A549 (cell line): ENCODE data around the gene NELFB. TPM values are rescaled to one million over a fixed set of nuclear protein-coding genes. Genes with fewer than 3 reads are reported as not detected.

ENCODE experiments used
- ATAC-seq, 2 experiments: fragments of 200-7000 bp in 1 of 2; fragments of >200 bp in 1 of 2; cut with Nextera tagmentation in 1 of 2; cut with Tn5 transposase in 1 of 2; 3 replicates each; pipeline versions ENCODE4 v1.8.0 to v1.9.1; 2018 to 2020; ENCODE audit warnings: mild to moderate bottlenecking in 1 of 2, moderate library complexity in 1 of 2
- CTCF ChIA-PET: fragments of 300-600 bp; sonication (Branson Sonifier 250); formaldehyde crosslinking; extraction: SDS; loops from one replicate; lab custom pipeline; 2021; ENCODE audit warnings: antibody characterized with exemption, inconsistent platforms; lab: Yijun Ruan, JAX
- POLR2A ChIA-PET: fragments of 350-600 bp; formaldehyde crosslinking; extraction: SDS; loops from one replicate; lab custom pipeline; 2021; ENCODE audit warnings: antibody characterized with exemption, inconsistent platforms; lab: Yijun Ruan, JAX
- DNase-seq, 2 experiments: peaks; one replicate each; pipeline versions ENCODE4 v3.0.0 to v3.0.0-alpha.2; 2011 to 2016; ENCODE audit warnings: low read depth in 1 of 2, low spot score in 1 of 2
- FAIRE-seq: peaks from 2 replicates; lab custom pipeline; 2011; peaks lifted over from hg19 to GRCh38; lab: Jason Lieb, UNC
- H3K27ac ChIP-seq, 2 experiments: fragments of >200 bp; sonication (Bioruptor Twin); formaldehyde crosslinking; 3 replicates each; pipeline ENCODE4 v1.5.1; 2016 to 2017
- H3K4me1 ChIP-seq: fragments of >200 bp; sonication (Bioruptor Twin); formaldehyde crosslinking; 3 replicates; pipeline ENCODE4 v1.6.1; 2016
- H3K4me2 ChIP-seq: fragments of >200 bp; sonication (Bioruptor Twin); formaldehyde crosslinking; 3 replicates; pipeline ENCODE4 v1.6.1; 2016
- H3K4me3 ChIP-seq: fragments of >200 bp; sonication (Bioruptor Twin); formaldehyde crosslinking; 3 replicates; pipeline ENCODE4 v1.5.1; 2016
- H3K9me3 ChIP-seq: fragments of >200 bp; sonication (Bioruptor Twin); formaldehyde crosslinking; 3 replicates; pipeline ENCODE4 v1.6.1; 2016
- BHLHE40 ChIP-seq: IDR thresholded peaks from 2 replicates; pipeline ENCODE4 v1.6.1; 2012; ENCODE audit warnings: low read depth, low read length, inconsistent platforms
- CBX2 ChIP-seq: fragments of 200-600 bp; sonication (generic); IDR thresholded peaks from 2 replicates; pipeline ENCODE4 v1.6.1; 2016; ENCODE audit warnings: low read depth, mild to moderate bottlenecking, borderline replicate concordance
- CEBPB ChIP-seq, 2 experiments: fragments of >200 bp in 1 of 2; sonication (Bioruptor Twin) in 1 of 2; formaldehyde crosslinking in 1 of 2; IDR thresholded peaks; 2 replicates each; pipeline ENCODE4 v1.6.1; 2012 to 2016
- EHF ChIP-seq: fragments of 250-450 bp; sonication (Bioruptor Pico); IDR thresholded peaks from 2 replicates; pipeline ENCODE4 v1.5.0; 2020; ENCODE audit warnings: mild to moderate bottlenecking
- EP300 ChIP-seq, 2 experiments: fragments of >200 bp; sonication (Bioruptor Twin); formaldehyde crosslinking; IDR thresholded peaks; 2 replicates in 1 of 2; 3 replicates in 1 of 2; pipeline ENCODE4 v1.6.1; 2016 to 2017
- FOSB ChIP-seq: fragments of 250-450 bp; sonication (Bioruptor Pico); IDR thresholded peaks from 2 replicates; pipeline ENCODE4 v1.5.0; 2020; ENCODE audit warnings: mild to moderate bottlenecking, moderate library complexity
- KDM5A ChIP-seq: fragments of 200-600 bp; sonication (generic); IDR thresholded peaks from 2 replicates; pipeline ENCODE4 v1.6.1; 2016; ENCODE audit warnings: antibody characterized with exemption, mild to moderate bottlenecking
- MAZ ChIP-seq: fragments of 150-350 bp; IDR thresholded peaks from 2 replicates; pipeline ENCODE4 v1.6.1; 2014; ENCODE audit warnings: antibody characterized with exemption, low read depth, low read length, borderline replicate concordance
- MYC ChIP-seq: IDR thresholded peaks from 2 replicates; pipeline ENCODE4 v1.6.1; 2012; ENCODE audit warnings: mild to moderate bottlenecking, inconsistent platforms, low read length, improper control_type of control experiment, borderline replicate concordance
- PHF8 ChIP-seq: fragments of 200-600 bp; sonication (generic); IDR thresholded peaks from 2 replicates; pipeline ENCODE4 v1.6.1; 2016; ENCODE audit warnings: low read depth, mild to moderate bottlenecking, antibody characterized with exemption, moderate library complexity, borderline replicate concordance
- RCOR1 ChIP-seq: fragments of 150-350 bp; IDR thresholded peaks from 2 replicates; pipeline ENCODE4 v1.6.1; 2014; ENCODE audit warnings: antibody characterized with exemption, low read length, low read depth
- RFX5 ChIP-seq: fragments of 450-650 bp; IDR thresholded peaks from 2 replicates; pipeline ENCODE4 v1.7.1; 2014; ENCODE audit warnings: antibody characterized with exemption, mild to moderate bottlenecking, moderate library complexity
- TFCP2L1 ChIP-seq: fragments of 250-450 bp; sonication (Bioruptor Pico); IDR thresholded peaks from 2 replicates; pipeline ENCODE4 v1.5.0; 2021; ENCODE audit warnings: mild to moderate bottlenecking
- ZFP36 ChIP-seq: fragments of 450-650 bp; IDR thresholded peaks from 2 replicates; pipeline ENCODE4 v1.6.1; 2014; ENCODE audit warnings: borderline replicate concordance; ENCODE audit not compliant: partially characterized antibody
- WGBS: methylation state at CpG from one replicate; pipeline ENCODE4 v1.1.6; 2017; ENCODE audit errors: missing lambda C conversion rate; 5-methylcytosine and 5-hydroxymethylcytosine counted together
- polyA plus RNA-seq, 4 experiments: library from polyadenylated mRNA; depleted of rRNA in 3 of 4; stranded (reverse); fragments of >200 nt; fragmentation: RNase III in 1 of 4; extraction: RNeasy Plus Mini Kit Qiagen cat#74134 plus additional on column Dnase treatment in 1 of 4; gene quantifications; 2 replicates in 3 of 4; 3 replicates in 1 of 4; pipeline ENCODE4 v1.2.3, GENCODE V29; 2011 to 2017
- TF ChIP-seq, protein P1 (sequence below): IDR thresholded peaks from 2 replicates; pipeline ENCODE4 v1.6.1; 2012; ENCODE audit warnings: low read depth, borderline replicate concordance
- TF ChIP-seq, protein P2 (sequence below): IDR thresholded peaks from 2 replicates; pipeline ENCODE4 v1.6.1; 2012
- TF ChIP-seq, protein P3 (sequence below): fragments of >200 bp; sonication (Bioruptor Twin); formaldehyde crosslinking; IDR thresholded peaks from 2 replicates; pipeline ENCODE4 v1.6.1; 2016

Gene NELFB
- polyA plus RNA-seq, 2 of the 4 experiments (the other 2 are of a cell fraction) = 31.8 to 45.3 TPM

DNA sequence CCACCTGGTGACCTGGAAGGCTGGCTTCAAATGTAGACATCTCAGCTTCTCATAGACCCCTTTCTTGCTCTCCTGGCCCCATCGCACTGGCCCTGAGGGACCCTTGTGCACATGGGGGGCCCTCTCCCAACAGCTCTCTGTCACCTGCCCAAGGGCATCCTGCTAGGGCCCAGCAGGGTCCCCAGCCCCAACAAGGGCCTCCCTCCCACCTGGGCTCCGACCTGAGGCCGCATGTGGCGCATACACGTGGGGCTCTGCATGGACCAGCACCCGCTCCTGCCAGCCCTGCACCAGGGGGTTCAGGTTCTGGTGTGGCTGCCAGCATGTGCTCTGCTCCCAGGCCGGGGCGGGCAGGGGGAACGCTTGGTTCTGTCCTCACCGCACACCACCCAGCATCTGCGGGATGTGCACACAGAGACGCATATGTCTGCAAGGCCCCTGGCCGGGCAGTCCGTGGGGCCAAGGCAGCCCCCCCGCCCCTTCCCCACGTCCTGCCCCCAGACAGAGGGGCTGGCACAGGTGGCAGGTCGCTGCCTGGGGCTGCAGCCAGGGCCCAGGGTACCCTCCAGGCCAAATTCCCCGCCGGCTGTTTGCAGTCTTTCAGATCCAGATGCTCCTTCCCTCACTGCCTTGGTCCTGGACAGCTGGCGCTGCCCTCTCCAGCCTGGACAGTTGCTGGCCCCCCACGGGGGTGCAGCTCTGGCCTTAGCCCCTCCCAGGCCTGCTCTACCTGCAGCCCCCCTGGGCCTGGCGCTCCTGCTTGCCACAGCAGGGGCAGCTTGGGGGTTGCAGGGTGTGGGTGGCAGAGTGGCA, 64.8 kb downstream of the NELFB start (continued):
- TF ChIP-seq, protein P1, sequence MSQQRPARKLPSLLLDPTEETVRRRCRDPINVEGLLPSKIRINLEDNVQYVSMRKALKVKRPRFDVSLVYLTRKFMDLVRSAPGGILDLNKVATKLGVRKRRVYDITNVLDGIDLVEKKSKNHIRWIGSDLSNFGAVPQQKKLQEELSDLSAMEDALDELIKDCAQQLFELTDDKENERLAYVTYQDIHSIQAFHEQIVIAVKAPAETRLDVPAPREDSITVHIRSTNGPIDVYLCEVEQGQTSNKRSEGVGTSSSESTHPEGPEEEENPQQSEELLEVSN = no peak
- TF ChIP-seq EP300 (IDR thresholded peaks at IDR 0.05) = no peak
- no peak for TF ChIP-seq BHLHE40
- TF ChIP-seq, protein P2, sequence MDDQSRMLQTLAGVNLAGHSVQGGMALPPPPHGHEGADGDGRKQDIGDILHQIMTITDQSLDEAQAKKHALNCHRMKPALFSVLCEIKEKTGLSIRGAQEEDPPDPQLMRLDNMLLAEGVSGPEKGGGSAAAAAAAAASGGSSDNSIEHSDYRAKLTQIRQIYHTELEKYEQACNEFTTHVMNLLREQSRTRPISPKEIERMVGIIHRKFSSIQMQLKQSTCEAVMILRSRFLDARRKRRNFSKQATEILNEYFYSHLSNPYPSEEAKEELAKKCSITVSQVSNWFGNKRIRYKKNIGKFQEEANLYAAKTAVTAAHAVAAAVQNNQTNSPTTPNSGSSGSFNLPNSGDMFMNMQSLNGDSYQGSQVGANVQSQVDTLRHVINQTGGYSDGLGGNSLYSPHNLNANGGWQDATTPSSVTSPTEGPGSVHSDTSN = no peak
- no peak for TF ChIP-seq ZFP36
- TF ChIP-seq TFCP2L1 (CRISPR knock-in tag) = no peak
- no peak for TF ChIP-seq EHF (CRISPR knock-in tag)
- no peak for TF ChIP-seq PHF8
- TF ChIP-seq, all 56 proteins: peak for 0

DNA sequence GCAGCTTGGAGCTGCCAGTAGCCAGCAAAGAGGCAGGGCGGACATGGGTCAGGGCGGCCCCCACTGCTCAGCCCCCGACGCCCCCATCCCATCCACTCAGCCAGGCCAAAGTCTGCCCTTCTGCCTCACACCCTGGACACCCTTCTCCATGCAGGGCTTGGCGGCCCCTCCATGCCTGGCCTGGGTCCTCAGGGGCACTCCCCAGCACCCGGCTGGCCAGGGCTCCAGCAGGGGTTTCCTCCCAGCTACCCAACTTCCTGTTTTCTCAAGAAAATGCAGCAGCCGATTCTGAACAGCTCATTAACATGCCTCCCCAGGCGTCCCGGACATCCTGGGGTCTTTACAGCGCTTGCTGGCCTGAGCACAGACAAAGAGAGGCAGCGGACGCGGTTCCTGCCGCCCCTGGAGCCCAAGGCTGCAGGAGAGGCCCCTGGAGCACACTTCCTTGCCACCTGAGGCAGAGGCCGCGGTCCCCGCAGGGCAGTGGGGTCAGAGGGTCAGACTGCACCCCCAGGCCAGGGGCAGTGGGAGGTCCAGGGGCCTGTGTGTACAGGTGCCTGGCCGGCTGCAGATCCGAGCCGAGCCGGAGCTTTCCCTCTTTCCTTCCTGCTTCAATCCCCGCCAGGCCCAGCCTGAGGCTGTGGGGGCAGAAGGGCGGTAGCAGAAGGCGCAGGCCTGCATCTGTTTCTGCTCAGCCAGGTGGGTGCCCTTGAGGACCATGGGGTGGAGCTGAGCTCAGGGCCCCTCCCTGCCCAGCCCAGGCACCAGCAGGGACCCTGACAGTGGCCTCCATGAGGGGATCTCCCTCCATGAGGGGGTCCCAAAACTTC, 65.6 kb downstream of the NELFB start:
- TF ChIP-seq FOSB (no peak), RCOR1 (no peak), KDM5A (no peak), MAZ (no peak), CBX2 (no peak), CEBPB (IDR thresholded peaks at IDR 0.05) (no peak), EP300 (IDR thresholded peaks at IDR 0.05) (no peak), MYC (no peak), RFX5 (no peak), PHF8 (no peak)
- TF ChIP-seq, protein P3, sequence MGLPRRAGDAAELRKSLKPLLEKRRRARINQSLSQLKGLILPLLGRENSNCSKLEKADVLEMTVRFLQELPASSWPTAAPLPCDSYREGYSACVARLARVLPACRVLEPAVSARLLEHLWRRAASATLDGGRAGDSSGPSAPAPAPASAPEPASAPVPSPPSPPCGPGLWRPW = no peak
- 49% methylated on average over 13 of the region's 24 CpGs for whole genome bisulfite sequencing
- H3K9me3 ChIP-seq = no peaks in the 10 kb centered on the region
- no peak overlapping the region for H3K4me3 ChIP-seq
- H3K27ac ChIP-seq = no peak overlapping the region
- ChIA-PET POLR2A (interaction anchor here (0.7 kb wide), 1 partner anchor 19 kb away, joined by 3 read pairs; the partner anchor contains the start of gene NRARP), CTCF (interaction anchor here (0.8 kb wide), 2 partner anchors 18 to 54 kb away, joined by 3 read pairs; partner anchors contain the start of gene NRARP)
- no peak for DNase-seq
- no peak for FAIRE-seq
- ATAC-seq = no peak
- peaks cover 10% of the 10 kb centered on the region for H3K4me1 ChIP-seq
- no peak overlapping the region for H3K4me2 ChIP-seq

DNA sequence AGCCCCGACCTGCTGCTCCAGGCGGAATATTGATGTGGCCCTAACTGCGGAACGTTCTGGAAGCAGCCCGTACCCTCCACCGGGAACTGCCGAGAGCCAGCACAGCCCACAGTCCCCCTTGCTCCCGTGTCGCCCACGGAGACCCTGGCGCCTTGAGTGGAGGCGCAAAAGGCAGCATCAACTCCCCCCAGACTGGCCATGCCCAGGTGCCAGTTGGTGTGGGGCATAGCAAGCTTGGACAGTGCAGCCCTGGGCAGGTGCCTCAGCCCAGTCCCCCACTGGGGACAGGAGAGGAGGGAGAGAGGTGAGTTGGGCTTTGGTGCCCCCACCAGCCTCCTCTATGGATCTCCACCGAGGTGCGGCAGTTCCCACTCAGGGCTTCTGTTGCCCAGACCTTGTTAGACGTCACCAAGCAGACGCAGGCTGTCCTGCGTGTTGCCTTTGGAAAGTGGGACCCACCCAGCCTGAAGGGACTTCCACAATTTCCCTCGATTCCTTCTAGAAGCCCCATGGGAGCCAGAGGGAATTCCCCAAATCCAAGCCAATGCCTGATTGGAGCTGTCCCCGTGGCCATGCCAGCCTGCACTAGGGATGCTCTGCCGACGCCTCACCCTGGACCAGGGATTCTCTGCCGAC, 66.7 kb downstream of the NELFB start:
- no peak for FAIRE-seq
- POLR2A ChIA-PET = no interaction called here
- WGBS = 62% methylated on average over 22 of the region's 22 CpGs

More for the DNA sequence above, 66.7 kb downstream of the NELFB start:
- Histone ChIP-seq H3K4me1 (peaks cover 2% of the 10 kb centered on the region), H3K27ac (no peak overlapping the region), H3K4me2 (no peak overlapping the region), H3K9me3 (no peaks in the 10 kb centered on the region), H3K4me3 (no peak overlapping the region)
- no peak for TF ChIP-seq RFX5
- DNase-seq = no peak
- CTCF ChIA-PET = no interaction called here
- ATAC-seq = no peak

Other genes starting within 250 kb of the NELFB start
- gene ABCA2, start 227.1 kb upstream of the NELFB start, polyA plus RNA-seq (2011; rRNA removed) = 8.3 and 10.1 TPM in 2 replicates
- gene ABCA2, start 227.1 kb upstream of the NELFB start, polyA plus RNA-seq (2017; fragmentation: RNase III; extraction: RNeasy Plus Mini Kit Qiagen cat#74134 plus additional on column Dnase treatment) = 23.0 to 25.6 TPM (median 24.7 TPM) in 3 replicates
- not detected in 2 replicates for gene FUT7, start 223.2 kb upstream of the NELFB start, polyA plus RNA-seq (2011; rRNA removed)
- 0.07 TPM in 1 of 3 replicates, not detected in the others for gene FUT7, start 223.2 kb upstream of the NELFB start, polyA plus RNA-seq (2017; fragmentation: RNase III; extraction: RNeasy Plus Mini Kit Qiagen cat#74134 plus additional on column Dnase treatment)
- gene NPDC1, start 209.2 kb upstream of the NELFB start, polyA plus RNA-seq (2011; rRNA removed) = 12.7 and 13.0 TPM in 2 replicates
- 33.2 to 40.6 TPM (median 40.2 TPM) in 3 replicates for gene NPDC1, start 209.2 kb upstream of the NELFB start, polyA plus RNA-seq (2017; fragmentation: RNase III; extraction: RNeasy Plus Mini Kit Qiagen cat#74134 plus additional on column Dnase treatment)
- 0.75 and 2.3 TPM in 2 replicates for gene ENTPD2, start 201.3 kb upstream of the NELFB start, polyA plus RNA-seq (2011; rRNA removed)
- 0.71 to 1.2 TPM (median 1.1 TPM) in 3 replicates for gene ENTPD2, start 201.3 kb upstream of the NELFB start, polyA plus RNA-seq (2017; fragmentation: RNase III; extraction: RNeasy Plus Mini Kit Qiagen cat#74134 plus additional on column Dnase treatment)
- gene SAPCD2, start 184.8 kb upstream of the NELFB start, polyA plus RNA-seq (2011; rRNA removed) = 6.5 and 6.9 TPM in 2 replicates
- 13.1 to 16.4 TPM (median 14.6 TPM) in 3 replicates for gene SAPCD2, start 184.8 kb upstream of the NELFB start, polyA plus RNA-seq (2017; fragmentation: RNase III; extraction: RNeasy Plus Mini Kit Qiagen cat#74134 plus additional on column Dnase treatment)
- 1.2 and 1.9 TPM in 2 replicates for gene UAP1L1, start 177.8 kb upstream of the NELFB start, polyA plus RNA-seq (2011; rRNA removed)
- gene UAP1L1, start 177.8 kb upstream of the NELFB start, polyA plus RNA-seq (2017; fragmentation: RNase III; extraction: RNeasy Plus Mini Kit Qiagen cat#74134 plus additional on column Dnase treatment) = 4.8 to 7.8 TPM (median 6.0 TPM) in 3 replicates
- gene MAN1B1, start 168.3 kb upstream of the NELFB start, polyA plus RNA-seq (2011; rRNA removed) = 31.7 and 47.8 TPM in 2 replicates
- 45.1 to 48.6 TPM (median 47.0 TPM) in 3 replicates for gene MAN1B1, start 168.3 kb upstream of the NELFB start, polyA plus RNA-seq (2017; fragmentation: RNase III; extraction: RNeasy Plus Mini Kit Qiagen cat#74134 plus additional on column Dnase treatment)
- 27.6 and 36.0 TPM in 2 replicates for gene DPP7, start 140.6 kb upstream of the NELFB start, polyA plus RNA-seq (2011; rRNA removed)
- gene DPP7, start 140.6 kb upstream of the NELFB start, polyA plus RNA-seq (2017; fragmentation: RNase III; extraction: RNeasy Plus Mini Kit Qiagen cat#74134 plus additional on column Dnase treatment) = 61.3 to 71.8 TPM (median 68.5 TPM) in 3 replicates
- 0.11 and 0.13 TPM in 2 replicates for gene GRIN1, start 116.2 kb upstream of the NELFB start, polyA plus RNA-seq (2011; rRNA removed)
- 0.30 to 0.51 TPM (median 0.45 TPM) in 3 replicates for gene GRIN1, start 116.2 kb upstream of the NELFB start, polyA plus RNA-seq (2017; fragmentation: RNase III; extraction: RNeasy Plus Mini Kit Qiagen cat#74134 plus additional on column Dnase treatment)
- gene LRRC26, start 85.3 kb upstream of the NELFB start, polyA plus RNA-seq (2011; rRNA removed) = 0.08 and 0.09 TPM in 2 replicates
- 0.80 to 1.2 TPM (median 1.0 TPM) in 3 replicates for gene LRRC26, start 85.3 kb upstream of the NELFB start, polyA plus RNA-seq (2017; fragmentation: RNase III; extraction: RNeasy Plus Mini Kit Qiagen cat#74134 plus additional on column Dnase treatment)
- gene TMEM210, start 83.3 kb upstream of the NELFB start, polyA plus RNA-seq (2011; rRNA removed) = not detected in 2 replicates
- gene TMEM210, start 83.3 kb upstream of the NELFB start, polyA plus RNA-seq (2017; fragmentation: RNase III; extraction: RNeasy Plus Mini Kit Qiagen cat#74134 plus additional on column Dnase treatment) = not detected in 3 replicates
- gene ANAPC2, start 66.8 kb upstream of the NELFB start, polyA plus RNA-seq (2011; rRNA removed) = 17.5 and 22.3 TPM in 2 replicates
- gene ANAPC2, start 66.8 kb upstream of the NELFB start, polyA plus RNA-seq (2017; fragmentation: RNase III; extraction: RNeasy Plus Mini Kit Qiagen cat#74134 plus additional on column Dnase treatment) = 35.4 to 40.7 TPM (median 39.9 TPM) in 3 replicates
- gene SSNA1, start 66.7 kb upstream of the NELFB start, polyA plus RNA-seq (2011; rRNA removed) = 52.6 and 54.1 TPM in 2 replicates
- 89.2 to 102 TPM (median 102 TPM) in 3 replicates for gene SSNA1, start 66.7 kb upstream of the NELFB start, polyA plus RNA-seq (2017; fragmentation: RNase III; extraction: RNeasy Plus Mini Kit Qiagen cat#74134 plus additional on column Dnase treatment)
- gene TPRN, start 54.6 kb upstream of the NELFB start, polyA plus RNA-seq (2011; rRNA removed) = 2.1 and 2.4 TPM in 2 replicates
- 5.3 to 6.5 TPM (median 6.3 TPM) in 3 replicates for gene TPRN, start 54.6 kb upstream of the NELFB start, polyA plus RNA-seq (2017; fragmentation: RNase III; extraction: RNeasy Plus Mini Kit Qiagen cat#74134 plus additional on column Dnase treatment)
- gene TMEM203, start 49.7 kb upstream of the NELFB start, polyA plus RNA-seq (2011; rRNA removed) = 47.3 and 51.8 TPM in 2 replicates
- gene TMEM203, start 49.7 kb upstream of the NELFB start, polyA plus RNA-seq (2017; fragmentation: RNase III; extraction: RNeasy Plus Mini Kit Qiagen cat#74134 plus additional on column Dnase treatment) = 29.2 to 31.0 TPM (median 31.0 TPM) in 3 replicates
- gene NDOR1, start 49.6 kb upstream of the NELFB start, polyA plus RNA-seq (2011; rRNA removed) = 5.6 and 6.4 TPM in 2 replicates
- gene NDOR1, start 49.6 kb upstream of the NELFB start, polyA plus RNA-seq (2017; fragmentation: RNase III; extraction: RNeasy Plus Mini Kit Qiagen cat#74134 plus additional on column Dnase treatment) = 17.9 to 19.5 TPM (median 17.9 TPM) in 3 replicates
- gene RNF208, start 33.1 kb upstream of the NELFB start, polyA plus RNA-seq (2011; rRNA removed) = 0.06 and 0.29 TPM in 2 replicates
- gene RNF208, start 33.1 kb upstream of the NELFB start, polyA plus RNA-seq (2017; fragmentation: RNase III; extraction: RNeasy Plus Mini Kit Qiagen cat#74134 plus additional on column Dnase treatment) = 1.0 to 1.7 TPM (median 1.7 TPM) in 3 replicates
- gene CYSRT1, start 30.2 kb upstream of the NELFB start, polyA plus RNA-seq (2011; rRNA removed) = 0.30 and 0.32 TPM in 2 replicates
- gene CYSRT1, start 30.2 kb upstream of the NELFB start, polyA plus RNA-seq (2017; fragmentation: RNase III; extraction: RNeasy Plus Mini Kit Qiagen cat#74134 plus additional on column Dnase treatment) = 0.81 to 1.0 TPM (median 0.87 TPM) in 3 replicates
- not detected in 2 replicates for gene RNF224, start 27.8 kb upstream of the NELFB start, polyA plus RNA-seq (2011; rRNA removed)
- gene RNF224, start 27.8 kb upstream of the NELFB start, polyA plus RNA-seq (2017; fragmentation: RNase III; extraction: RNeasy Plus Mini Kit Qiagen cat#74134 plus additional on column Dnase treatment) = 0.04 to 0.07 TPM (median 0.07 TPM) in 3 replicates
- not detected in 2 replicates for gene SLC34A3, start 24.4 kb upstream of the NELFB start, polyA plus RNA-seq (2011; rRNA removed)
- gene SLC34A3, start 24.4 kb upstream of the NELFB start, polyA plus RNA-seq (2017; fragmentation: RNase III; extraction: RNeasy Plus Mini Kit Qiagen cat#74134 plus additional on column Dnase treatment) = 0.04 to 0.05 TPM (median 0.05 TPM) in 3 replicates
- 256 and 268 TPM in 2 replicates for gene TUBB4B, start 14.0 kb upstream of the NELFB start, polyA plus RNA-seq (2011; rRNA removed)
- 646 to 795 TPM (median 671 TPM) in 3 replicates for gene TUBB4B, start 14.0 kb upstream of the NELFB start, polyA plus RNA-seq (2017; fragmentation: RNase III; extraction: RNeasy Plus Mini Kit Qiagen cat#74134 plus additional on column Dnase treatment)
- gene STPG3, start 4.0 kb upstream of the NELFB start, polyA plus RNA-seq (2011; rRNA removed) = not detected in 2 replicates
- not detected in 3 replicates for gene STPG3, start 4.0 kb upstream of the NELFB start, polyA plus RNA-seq (2017; fragmentation: RNase III; extraction: RNeasy Plus Mini Kit Qiagen cat#74134 plus additional on column Dnase treatment)
- gene TOR4A, start 22.4 kb downstream of the NELFB start, polyA plus RNA-seq (2011; rRNA removed) = 8.7 and 9.8 TPM in 2 replicates
- 15.6 to 18.6 TPM (median 17.5 TPM) in 3 replicates for gene TOR4A, start 22.4 kb downstream of the NELFB start, polyA plus RNA-seq (2017; fragmentation: RNase III; extraction: RNeasy Plus Mini Kit Qiagen cat#74134 plus additional on column Dnase treatment)
- 3.2 and 5.1 TPM in 2 replicates for gene NRARP, start 46.9 kb downstream of the NELFB start, polyA plus RNA-seq (2011; rRNA removed)
- gene NRARP, start 46.9 kb downstream of the NELFB start, polyA plus RNA-seq (2017; fragmentation: RNase III; extraction: RNeasy Plus Mini Kit Qiagen cat#74134 plus additional on column Dnase treatment) = 1.3 to 1.4 TPM (median 1.3 TPM) in 3 replicates
- gene EXD3, start 167.8 kb downstream of the NELFB start, polyA plus RNA-seq (2011; rRNA removed) = 3.3 and 3.4 TPM in 2 replicates
- 4.0 to 5.4 TPM (median 4.5 TPM) in 3 replicates for gene EXD3, start 167.8 kb downstream of the NELFB start, polyA plus RNA-seq (2017; fragmentation: RNase III; extraction: RNeasy Plus Mini Kit Qiagen cat#74134 plus additional on column Dnase treatment)
- gene NOXA1, start 168.1 kb downstream of the NELFB start, polyA plus RNA-seq (2011; rRNA removed) = 0.44 and 0.58 TPM in 2 replicates
- 1.1 to 1.9 TPM (median 1.5 TPM) in 3 replicates for gene NOXA1, start 168.1 kb downstream of the NELFB start, polyA plus RNA-seq (2017; fragmentation: RNase III; extraction: RNeasy Plus Mini Kit Qiagen cat#74134 plus additional on column Dnase treatment)
- 0.18 and 0.22 TPM in 2 replicates for gene ENTPD8, start 186.0 kb downstream of the NELFB start, polyA plus RNA-seq (2011; rRNA removed)
- gene ENTPD8, start 186.0 kb downstream of the NELFB start, polyA plus RNA-seq (2017; fragmentation: RNase III; extraction: RNeasy Plus Mini Kit Qiagen cat#74134 plus additional on column Dnase treatment) = 0.21 to 0.41 TPM (median 0.36 TPM) in 3 replicates
- 16.0 and 20.0 TPM in 2 replicates for gene NSMF, start 204.0 kb downstream of the NELFB start, polyA plus RNA-seq (2011; rRNA removed)
- gene NSMF, start 204.0 kb downstream of the NELFB start, polyA plus RNA-seq (2017; fragmentation: RNase III; extraction: RNeasy Plus Mini Kit Qiagen cat#74134 plus additional on column Dnase treatment) = 29.2 to 35.0 TPM (median 33.0 TPM) in 3 replicates